BE2C (cell line): ENCODE measurements around the gene GPC6.

ENCODE experiments used
- DNase-seq: peaks from one replicate; pipeline ENCODE4 v3.0.0-alpha.2; 2020
- H3K27me3 ChIP-seq: fragments of 250-450 bp; sonication (Bioruptor Pico); 2 replicates; pipeline ENCODE4 v1.5.1; 2020; ENCODE audit warnings: mild to moderate bottlenecking
- H3K36me3 ChIP-seq: fragments of 250-450 bp; sonication (Bioruptor Pico); 2 replicates; pipeline ENCODE4 v1.5.1; 2020; ENCODE audit warnings: mild to moderate bottlenecking
- H3K4me1 ChIP-seq: fragments of 250-450 bp; sonication (Bioruptor Pico); 2 replicates; pipeline ENCODE4 v1.5.1; 2020
- H3K4me3 ChIP-seq: 2 replicates; pipeline ENCODE4 v1.5.1; 2011; ENCODE audit warnings: low read depth, low read length
- H3K9me3 ChIP-seq: fragments of 250-450 bp; sonication (Bioruptor Pico); 2 replicates; pipeline ENCODE4 v1.5.1; 2020
- CTCF ChIP-seq: IDR thresholded peaks from 2 replicates; pipeline ENCODE4 v1.5.1; 2012; ENCODE audit warnings: mild to moderate bottlenecking, low read depth, low read length

GPC6 gene

GRCh38 chr13:94169454-94170144 is 943.0 kb downstream of the GPC6 start:
- H3K9me3 ChIP-seq = no peaks in the 10 kb centered on the region
- no peak for DNase-seq
- no peaks in the 10 kb centered on the region for H3K27me3 ChIP-seq
- no peaks in the 10 kb centered on the region for H3K36me3 ChIP-seq
- no peaks in the 10 kb centered on the region for H3K4me1 ChIP-seq
- no peak for TF ChIP-seq CTCF
- H3K4me3 ChIP-seq = no peak overlapping the region

GRCh38 chr13:94170145-94170571 is 943.6 kb downstream of the GPC6 start:
- Histone ChIP-seq H3K36me3 (no peaks in the 10 kb centered on the region), H3K9me3 (no peaks in the 10 kb centered on the region), H3K27me3 (no peaks in the 10 kb centered on the region), H3K4me3 (no peak overlapping the region), H3K4me1 (no peaks in the 10 kb centered on the region)
- TF ChIP-seq CTCF = no peak
- DNase-seq = peak; percentile 8

GRCh38 chr13:94172416-94172815 is 945.8 kb downstream of the GPC6 start:
- H3K4me1 ChIP-seq = no peaks in the 10 kb centered on the region
- H3K9me3 ChIP-seq = no peaks in the 10 kb centered on the region
- DNase-seq = no peak
- no peak overlapping the region for H3K4me3 ChIP-seq
- H3K27me3 ChIP-seq = no peaks in the 10 kb centered on the region
- H3K36me3 ChIP-seq = no peaks in the 10 kb centered on the region
- TF ChIP-seq CTCF = no peak

DNA sequence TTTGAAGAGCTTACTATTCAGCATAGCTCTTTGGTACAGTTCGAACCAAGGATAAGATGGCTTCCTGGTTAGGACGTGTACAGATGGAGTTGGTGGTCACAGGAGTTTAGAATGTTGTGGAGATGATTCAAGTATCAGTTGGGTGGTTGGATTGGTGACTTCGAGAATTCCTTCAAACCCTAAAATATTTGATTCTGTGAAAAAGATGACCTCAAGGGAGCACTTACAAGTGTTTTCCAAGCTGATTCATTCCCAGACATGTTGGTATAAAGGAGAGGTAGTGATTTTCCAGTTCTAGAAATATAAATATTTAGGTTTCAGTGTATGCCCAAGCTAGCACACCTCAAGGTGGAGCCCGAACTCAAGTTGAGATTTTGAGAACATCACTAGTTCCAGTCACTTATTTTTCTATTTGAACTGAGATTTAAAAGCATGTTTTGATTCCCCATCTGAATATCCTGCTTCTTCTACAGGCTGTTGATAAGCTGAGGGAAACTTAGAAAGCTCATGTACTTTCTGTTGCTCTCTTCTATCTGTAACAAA is 946.8 kb downstream of the GPC6 start:
- no peak for TF ChIP-seq CTCF
- Histone ChIP-seq H3K4me1 (no peaks in the 10 kb centered on the region), H3K36me3 (no peaks in the 10 kb centered on the region), H3K27me3 (no peaks in the 10 kb centered on the region), H3K9me3 (no peaks in the 10 kb centered on the region), H3K4me3 (no peak overlapping the region)
- DNase-seq = no peak

GRCh38 chr13:94174009-94174408 is 947.4 kb downstream of the GPC6 start:
- H3K4me1 ChIP-seq = no peaks in the 10 kb centered on the region
- H3K27me3 ChIP-seq = no peaks in the 10 kb centered on the region
- H3K4me3 ChIP-seq = no peak overlapping the region

More at GRCh38 chr13:94174009-94174408, 947.4 kb downstream of the GPC6 start:
- DNase-seq = no peak
- Histone ChIP-seq H3K36me3 (no peaks in the 10 kb centered on the region), H3K9me3 (no peaks in the 10 kb centered on the region)
- no peak for TF ChIP-seq CTCF
